ENCODE data around the gene LAMC3. TPM values are rescaled to one million over a fixed set of nuclear protein-coding genes. Genes with fewer than 3 reads are reported as not detected.

The LAMC3 gene
- total RNA-seq, 1 donor from 2014 or later = 0.20 TPM

DNA sequence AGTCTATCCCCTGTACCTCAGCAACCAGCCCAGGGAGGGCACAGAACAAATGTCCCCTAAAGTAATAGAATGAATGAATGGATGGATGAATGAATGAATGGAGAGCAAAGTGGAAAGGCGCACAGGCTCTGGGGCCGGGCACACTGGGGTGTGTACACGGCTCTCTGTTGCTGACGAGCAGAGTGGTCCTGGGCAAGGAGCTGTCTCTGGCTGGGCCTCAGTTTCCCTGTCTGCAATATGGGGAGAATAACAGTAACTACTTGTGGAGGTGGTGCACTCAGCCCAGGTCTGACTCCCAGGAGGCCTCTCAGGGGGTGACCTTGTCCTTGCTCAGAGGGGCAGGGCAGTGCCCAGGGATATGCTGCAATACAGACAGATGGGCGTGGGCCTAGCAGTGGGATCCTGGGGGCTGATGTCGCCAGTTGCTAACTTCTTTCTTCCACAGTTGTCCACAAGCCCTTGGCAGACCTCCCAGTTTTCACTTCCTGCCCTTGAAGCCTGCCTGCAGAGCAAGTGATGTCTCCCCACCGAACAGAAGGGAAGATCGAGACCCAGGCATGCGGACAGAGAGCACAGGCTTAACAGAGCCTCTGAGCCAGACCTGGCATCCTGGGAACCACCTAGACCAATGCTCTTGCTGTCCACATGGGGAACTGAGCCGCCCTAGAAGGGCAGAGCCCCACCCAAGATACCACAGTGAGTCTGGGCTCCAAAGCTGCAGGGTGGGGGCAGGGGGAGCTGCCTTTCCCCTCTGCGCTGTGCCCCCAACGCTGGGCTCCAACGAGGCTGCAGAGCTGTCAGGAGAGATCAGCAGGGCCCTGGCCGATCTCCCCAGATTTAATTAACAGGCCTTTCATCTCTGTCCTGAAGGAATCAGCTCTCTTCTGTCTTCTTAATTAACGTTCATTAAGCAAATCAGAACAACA lies 13.6 kb upstream of the LAMC3 start:
- H3K27ac Mint-ChIP-seq (ENCODE audit: unreplicated experiment) = peak overlapping the region; percentile 1

GRCh38 chr9:130996205-130996604 lies 12.8 kb upstream of the LAMC3 start:
- no peak overlapping the region for H3K4me3 ChIP-seq (ENCODE audit: insufficient read depth, low read depth, low read length)
- peaks cover 16% of the 10 kb centered on the region for H3K4me1 ChIP-seq (ENCODE audit: insufficient read depth, low read length)
- H3K27me3 Mint-ChIP-seq (ENCODE audit: low read depth, unreplicated experiment) = peaks cover 41% of the 10 kb centered on the region
- no peaks in the 10 kb centered on the region for H3K79me2 ChIP-seq (ENCODE audit: insufficient read depth, low read length)
- H3K27ac ChIP-seq (ENCODE audit: low read depth, low read length) = no peak overlapping the region
- no peak overlapping the region for H2AFZ ChIP-seq (ENCODE audit: low read depth, low read length)
- DNase-seq (ENCODE audit: low read depth) (no peak), FAIRE-seq (no peak)
- H3K4me2 ChIP-seq (ENCODE audit: low read length) = no peak overlapping the region
- H3K27me3 ChIP-seq (ENCODE audit: insufficient read depth, low read length) = peaks cover 15% of the 10 kb centered on the region
- H3K36me3 Mint-ChIP-seq (ENCODE audit: low read depth, unreplicated experiment) = no peaks in the 10 kb centered on the region
- H3K36me3 ChIP-seq (ENCODE audit: insufficient read depth, low read length) = no peaks in the 10 kb centered on the region
- H4K20me1 ChIP-seq (ENCODE audit: insufficient read depth, low read length) = no peaks in the 10 kb centered on the region
- H3K9me3 ChIP-seq (ENCODE audit: insufficient read depth, low read depth, low read length) = no peaks in the 10 kb centered on the region
- no peak overlapping the region for H3K27ac Mint-ChIP-seq (ENCODE audit: unreplicated experiment)
- H3K9ac ChIP-seq (ENCODE audit: low read length) = no peak overlapping the region
- H3K9me3 Mint-ChIP-seq (ENCODE audit: unreplicated experiment) = no peaks in the 10 kb centered on the region
- H3K4me3 Mint-ChIP-seq (ENCODE audit: unreplicated experiment) = no peak overlapping the region
- H3K4me1 Mint-ChIP-seq (ENCODE audit: low read depth, unreplicated experiment) = peaks cover 15% of the 10 kb centered on the region
- no peak for TF ChIP-seq EZH2 (IDR thresholded peaks at IDR 0.05; ENCODE audit: insufficient read depth, low read length)
- TF ChIP-seq CTCF (IDR thresholded peaks at IDR 0.05; ENCODE audit: insufficient read depth, low read depth, low read length) = no peak

More for the DNA sequence above, 13.6 kb upstream of the LAMC3 start:
- Histone ChIP-seq H3K4me3 (ENCODE audit: insufficient read depth, low read depth, low read length) (no peak overlapping the region), H3K4me1 (ENCODE audit: insufficient read depth, low read length) (peaks cover 16% of the 10 kb centered on the region), H3K36me3 (ENCODE audit: insufficient read depth, low read length) (no peaks in the 10 kb centered on the region), H3K27ac (ENCODE audit: low read depth, low read length) (no peak overlapping the region), H3K79me2 (ENCODE audit: insufficient read depth, low read length) (no peaks in the 10 kb centered on the region), H2AFZ (ENCODE audit: low read depth, low read length) (peak overlapping the region; percentile 53), H3K4me2 (ENCODE audit: low read length) (peak overlapping the region; percentile 25), H3K9ac (ENCODE audit: low read length) (no peak overlapping the region), H3K27me3 (ENCODE audit: insufficient read depth, low read length) (peaks cover 12% of the 10 kb centered on the region), H4K20me1 (ENCODE audit: insufficient read depth, low read length) (no peaks in the 10 kb centered on the region), H3K9me3 (ENCODE audit: insufficient read depth, low read depth, low read length) (no peaks in the 10 kb centered on the region)
- FAIRE-seq = no peak
- TF ChIP-seq CTCF (IDR thresholded peaks at IDR 0.05; ENCODE audit: insufficient read depth, low read depth, low read length) (no peak), EZH2 (IDR thresholded peaks at IDR 0.05; ENCODE audit: insufficient read depth, low read length) (no peak)
- Mint-ChIP-seq H3K4me1 (ENCODE audit: low read depth, unreplicated experiment) (peaks cover 15% of the 10 kb centered on the region), H3K36me3 (ENCODE audit: low read depth, unreplicated experiment) (no peaks in the 10 kb centered on the region), H3K9me3 (ENCODE audit: unreplicated experiment) (no peaks in the 10 kb centered on the region), H3K4me3 (ENCODE audit: unreplicated experiment) (no peak overlapping the region), H3K27me3 (ENCODE audit: low read depth, unreplicated experiment) (peaks cover 37% of the 10 kb centered on the region)
- peak; percentile 36 for DNase-seq (ENCODE audit: low read depth)

All from astrocyte (in vitro differentiated cells and primary cell).